ENCODE measurements around the gene OR2B2.
A peak's percentile ranks its signal among the peaks of the same experiment; 100 is the strongest.

The OR2B2 gene

DNA sequence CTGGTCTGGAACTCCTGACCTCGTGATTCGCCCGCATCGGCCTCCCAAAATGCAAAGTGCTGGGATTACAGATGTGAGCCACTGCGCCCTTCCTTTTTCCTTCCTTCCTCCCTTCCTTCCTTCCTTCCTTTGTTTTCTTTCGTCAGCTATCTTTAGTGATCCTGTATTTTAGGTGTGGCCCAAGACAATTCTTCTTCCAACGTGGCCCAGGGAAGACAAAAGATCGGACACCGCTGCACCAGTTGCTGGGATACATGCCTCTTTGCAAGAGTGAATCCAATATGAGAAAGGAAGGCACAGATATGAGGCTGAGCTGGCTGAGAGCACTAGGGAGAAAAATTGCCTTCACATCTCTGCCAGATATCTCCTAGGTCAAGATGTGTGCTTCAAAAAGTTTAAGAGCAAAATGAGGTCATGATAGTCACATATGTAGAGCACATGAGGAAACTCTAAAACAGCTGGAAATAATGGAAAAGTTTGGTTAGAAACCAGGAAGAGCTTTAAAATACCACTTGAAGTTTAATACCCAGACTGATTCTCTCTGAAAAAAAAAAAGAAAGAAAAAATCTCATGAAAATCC, 41.8 kb downstream of the OR2B2 start:
- TF ChIP-seq POLR2AphosphoS5 (IDR thresholded peaks at IDR 0.05; ENCODE audit: low read depth, low read length) = no peak
- TF ChIP-seq SIN3A (IDR thresholded peaks at IDR 0.05; ENCODE audit: borderline replicate concordance, insufficient read depth, low read length) = no peak
- TF ChIP-seq TAF1 (IDR thresholded peaks at IDR 0.05; ENCODE audit: borderline replicate concordance, insufficient read depth, low read length) = no peak
- TF ChIP-seq, protein P1, sequence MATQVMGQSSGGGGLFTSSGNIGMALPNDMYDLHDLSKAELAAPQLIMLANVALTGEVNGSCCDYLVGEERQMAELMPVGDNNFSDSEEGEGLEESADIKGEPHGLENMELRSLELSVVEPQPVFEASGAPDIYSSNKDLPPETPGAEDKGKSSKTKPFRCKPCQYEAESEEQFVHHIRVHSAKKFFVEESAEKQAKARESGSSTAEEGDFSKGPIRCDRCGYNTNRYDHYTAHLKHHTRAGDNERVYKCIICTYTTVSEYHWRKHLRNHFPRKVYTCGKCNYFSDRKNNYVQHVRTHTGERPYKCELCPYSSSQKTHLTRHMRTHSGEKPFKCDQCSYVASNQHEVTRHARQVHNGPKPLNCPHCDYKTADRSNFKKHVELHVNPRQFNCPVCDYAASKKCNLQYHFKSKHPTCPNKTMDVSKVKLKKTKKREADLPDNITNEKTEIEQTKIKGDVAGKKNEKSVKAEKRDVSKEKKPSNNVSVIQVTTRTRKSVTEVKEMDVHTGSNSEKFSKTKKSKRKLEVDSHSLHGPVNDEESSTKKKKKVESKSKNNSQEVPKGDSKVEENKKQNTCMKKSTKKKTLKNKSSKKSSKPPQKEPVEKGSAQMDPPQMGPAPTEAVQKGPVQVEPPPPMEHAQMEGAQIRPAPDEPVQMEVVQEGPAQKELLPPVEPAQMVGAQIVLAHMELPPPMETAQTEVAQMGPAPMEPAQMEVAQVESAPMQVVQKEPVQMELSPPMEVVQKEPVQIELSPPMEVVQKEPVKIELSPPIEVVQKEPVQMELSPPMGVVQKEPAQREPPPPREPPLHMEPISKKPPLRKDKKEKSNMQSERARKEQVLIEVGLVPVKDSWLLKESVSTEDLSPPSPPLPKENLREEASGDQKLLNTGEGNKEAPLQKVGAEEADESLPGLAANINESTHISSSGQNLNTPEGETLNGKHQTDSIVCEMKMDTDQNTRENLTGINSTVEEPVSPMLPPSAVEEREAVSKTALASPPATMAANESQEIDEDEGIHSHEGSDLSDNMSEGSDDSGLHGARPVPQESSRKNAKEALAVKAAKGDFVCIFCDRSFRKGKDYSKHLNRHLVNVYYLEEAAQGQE (IDR thresholded peaks at IDR 0.05; ENCODE audit: insufficient read depth in 1 of 2, low read depth in 2 of 2, low read length in 2 of 2) = no peak
- no peak for TF ChIP-seq FOXP2 (optimal IDR thresholded peaks at IDR 0.05; ENCODE audit: borderline replicate concordance, extremely low read depth, extremely low read length, insufficient read depth)

DNA sequence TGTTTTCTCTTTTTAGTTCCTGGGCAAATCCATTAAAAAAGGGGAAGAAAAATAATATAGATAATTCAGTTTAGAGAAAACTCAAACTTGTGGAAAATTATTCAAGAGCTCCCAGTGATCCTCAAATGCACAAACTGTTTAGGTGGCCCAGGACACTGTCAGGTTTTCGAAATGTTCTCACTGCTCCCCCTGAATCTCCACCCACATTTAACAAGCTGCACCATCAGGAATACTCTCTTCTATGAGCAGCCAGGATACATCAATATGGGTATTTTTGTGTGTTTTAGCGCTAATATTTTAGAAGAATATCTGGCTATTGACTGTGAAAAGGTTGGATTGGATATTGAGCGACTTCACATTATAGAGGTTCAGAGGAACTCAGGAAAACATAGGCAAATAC, 43.9 kb downstream of the OR2B2 start:
- no peak for TF ChIP-seq POLR2AphosphoS5 (IDR thresholded peaks at IDR 0.05; ENCODE audit: low read depth, low read length)
- no peak for TF ChIP-seq SIN3A (IDR thresholded peaks at IDR 0.05; ENCODE audit: borderline replicate concordance, insufficient read depth, low read length)
- TF ChIP-seq TAF1 (IDR thresholded peaks at IDR 0.05; ENCODE audit: borderline replicate concordance, insufficient read depth, low read length) = no peak
- TF ChIP-seq, protein P1 (IDR thresholded peaks at IDR 0.05; ENCODE audit: insufficient read depth in 1 of 2, low read depth in 2 of 2, low read length in 2 of 2) = no peak
- no peak for TF ChIP-seq FOXP2 (optimal IDR thresholded peaks at IDR 0.05; ENCODE audit: borderline replicate concordance, extremely low read depth, extremely low read length, insufficient read depth)

DNA sequence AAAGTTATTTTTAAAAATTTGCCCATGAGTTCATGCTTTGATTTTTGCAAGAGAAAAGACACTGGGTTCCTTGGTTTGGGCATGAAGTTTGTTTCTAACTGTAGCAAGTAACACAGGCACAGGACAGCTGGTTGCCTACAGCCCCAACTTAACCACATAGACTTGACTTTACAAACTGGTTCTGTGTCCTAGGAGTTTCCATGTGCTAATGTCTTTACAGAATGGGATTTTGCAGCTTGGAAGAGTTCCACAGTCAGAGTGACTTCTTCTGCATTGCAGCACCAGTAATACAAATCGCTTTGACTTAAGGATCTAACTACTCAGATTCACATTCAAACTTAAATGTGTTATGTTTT, 44.3 kb downstream of the OR2B2 start:
- TF ChIP-seq TAF1 (IDR thresholded peaks at IDR 0.05; ENCODE audit: borderline replicate concordance, insufficient read depth, low read length) = no peak
- no peak for TF ChIP-seq SIN3A (IDR thresholded peaks at IDR 0.05; ENCODE audit: borderline replicate concordance, insufficient read depth, low read length)
- TF ChIP-seq FOXP2 (optimal IDR thresholded peaks at IDR 0.05; ENCODE audit: borderline replicate concordance, extremely low read depth, extremely low read length, insufficient read depth) = no peak
- TF ChIP-seq POLR2AphosphoS5 (IDR thresholded peaks at IDR 0.05; ENCODE audit: low read depth, low read length) = no peak
- TF ChIP-seq, protein P1 (IDR thresholded peaks at IDR 0.05; ENCODE audit: insufficient read depth in 1 of 2, low read depth in 2 of 2, low read length in 2 of 2) = no peak

DNA sequence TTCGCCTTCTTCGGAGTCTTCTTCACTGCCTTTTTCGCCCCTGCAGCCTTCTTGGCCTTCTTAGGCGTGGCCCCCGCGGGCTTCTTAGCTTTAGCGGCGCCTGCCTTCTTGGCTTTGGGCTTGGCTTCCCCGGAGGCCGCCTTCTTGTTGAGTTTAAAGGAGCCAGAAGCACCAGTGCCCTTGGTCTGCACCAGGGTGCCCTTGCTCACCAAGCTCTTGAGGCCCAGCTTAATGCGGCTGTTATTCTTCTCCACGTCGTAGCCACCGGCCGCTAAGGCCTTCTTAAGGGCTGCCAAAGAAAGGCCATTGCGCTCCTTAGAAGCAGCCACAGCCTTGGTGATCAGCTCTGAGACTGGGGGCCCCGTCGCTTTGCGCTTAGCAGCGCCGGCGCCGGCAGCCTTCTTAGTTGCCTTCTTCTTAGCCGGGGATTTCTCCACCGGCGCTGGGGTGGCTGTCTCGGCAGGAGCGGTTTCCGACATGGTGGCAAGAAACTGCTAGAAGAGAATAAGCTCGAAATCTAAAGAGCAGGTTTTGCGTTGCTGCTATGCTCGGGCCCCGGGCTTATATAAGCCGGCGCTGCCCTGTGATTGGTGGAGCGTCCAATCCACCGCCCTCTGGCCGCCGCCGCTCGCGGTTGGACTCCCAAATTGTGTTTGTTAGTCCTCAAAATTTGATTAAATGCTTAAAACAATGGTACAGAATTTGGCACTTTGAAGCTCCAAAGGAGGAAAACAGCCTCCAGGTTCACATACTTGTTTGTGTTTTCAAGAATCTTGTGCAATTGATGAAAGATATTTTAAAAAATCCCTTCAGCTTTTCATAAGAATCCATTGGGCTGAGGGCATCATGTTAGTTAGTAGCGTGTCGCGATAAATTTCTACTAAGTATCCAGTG, 44.9 kb downstream of the OR2B2 start:
- TF ChIP-seq FOXP2 (optimal IDR thresholded peaks at IDR 0.05; ENCODE audit: borderline replicate concordance, extremely low read depth, extremely low read length, insufficient read depth) = no peak
- peak; percentile 69; the same call in 1 of the 2 replicates for TF ChIP-seq POLR2AphosphoS5 (IDR thresholded peaks at IDR 0.05; ENCODE audit: low read depth, low read length)

DNA sequence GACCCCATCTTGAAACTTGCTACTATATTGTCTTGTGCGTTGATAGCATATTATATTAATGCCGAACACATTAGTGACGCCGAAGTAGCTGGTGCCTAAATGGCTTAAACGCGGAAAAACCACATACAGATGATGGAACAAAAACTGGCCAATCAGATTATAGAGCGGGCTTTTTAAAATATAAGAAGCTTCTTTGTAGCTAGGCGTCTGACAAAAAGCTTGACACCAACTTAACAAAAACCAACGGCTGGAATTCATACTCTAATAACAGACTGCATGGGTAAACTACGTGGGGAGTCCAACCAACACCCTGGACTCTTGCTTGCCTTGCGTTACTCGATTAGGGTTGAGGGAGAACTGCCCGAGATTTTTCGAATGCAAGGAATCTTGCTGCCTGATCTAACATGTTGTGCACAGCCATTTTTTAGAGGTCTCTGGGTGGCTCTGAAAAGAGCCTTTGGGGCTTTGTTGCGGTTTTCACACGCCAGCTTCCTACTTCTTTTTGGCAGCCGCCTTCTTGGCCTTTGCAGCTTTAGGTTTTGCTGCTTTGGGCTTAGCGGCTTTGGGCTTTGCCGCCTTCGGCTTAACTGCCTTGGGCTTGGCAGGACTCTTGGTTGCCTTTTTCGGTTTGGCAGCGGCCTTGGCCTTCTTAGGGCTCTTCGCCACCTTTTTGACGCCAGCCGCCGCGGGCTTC, 45.7 kb downstream of the OR2B2 start:
- TF ChIP-seq FOXP2 (optimal IDR thresholded peaks at IDR 0.05; ENCODE audit: borderline replicate concordance, extremely low read depth, extremely low read length, insufficient read depth) (no peak), POLR2AphosphoS5 (IDR thresholded peaks at IDR 0.05; ENCODE audit: low read depth, low read length) (peak; percentile 65)
- TF ChIP-seq, protein P1 (IDR thresholded peaks at IDR 0.05; ENCODE audit: insufficient read depth in 1 of 2, low read depth in 2 of 2, low read length in 2 of 2) = no peak

Measured in PFSK-1 (cell line).